NCI-H82 (cell line): Measurements from ENCODE around the gene SHROOM3.
A peak's percentile ranks its signal among the peaks of the same experiment; 100 is the strongest.
"Not testable (repeated sequence)": the region's sequence is repeated elsewhere in the genome, so short reads cannot be mapped to it uniquely, and the experiment has no call there.

ENCODE experiments used
- DNase-seq: peaks from one replicate; lab custom pipeline; 2025; lab: John Stamatoyannopoulos, UW

SHROOM3 gene

GRCh38 chr4:76595435-76595834 lies 160.4 kb downstream of the SHROOM3 start:
- no peak for DNase-seq

GRCh38 chr4:76596713-76597112 lies 161.7 kb downstream of the SHROOM3 start:
- DNase-seq: no peak

- DNase-seq: peak; percentile 82
Measured at GRCh38 chr4:76597423-76597979, 162.5 kb downstream of the SHROOM3 start.

- no peak for DNase-seq
Measured at GRCh38 chr4:76600447-76600846, 165.4 kb downstream of the SHROOM3 start.

GRCh38 chr4:76601791-76602190 lies 166.8 kb downstream of the SHROOM3 start:
- DNase-seq: no peak

GRCh38 chr4:76605099-76605563 lies 170.1 kb downstream of the SHROOM3 start:
- DNase-seq: no peak

- DNase-seq: no peak
Measured at GRCh38 chr4:76606645-76607265, 171.7 kb downstream of the SHROOM3 start.

GRCh38 chr4:76607266-76607799 lies 172.3 kb downstream of the SHROOM3 start:
- no peak for DNase-seq

GRCh38 chr4:76607846-76608245 lies 172.8 kb downstream of the SHROOM3 start:
- no peak for DNase-seq

GRCh38 chr4:76608549-76608948 lies 173.5 kb downstream of the SHROOM3 start:
- not testable (repeated sequence) for DNase-seq

- no peak for DNase-seq
Measured at GRCh38 chr4:76610751-76611547, 175.9 kb downstream of the SHROOM3 start.

- DNase-seq: no peak
Measured at GRCh38 chr4:76611616-76612207, 176.7 kb downstream of the SHROOM3 start.

- no peak for DNase-seq
Measured at GRCh38 chr4:76614589-76614988, 179.6 kb downstream of the SHROOM3 start.

- no peak for DNase-seq
Measured at GRCh38 chr4:76615999-76616398, 181.0 kb downstream of the SHROOM3 start.

- DNase-seq: no peak
Measured at GRCh38 chr4:76616526-76616925, 181.5 kb downstream of the SHROOM3 start.

- no peak for DNase-seq
Measured at GRCh38 chr4:76620723-76621468, 185.9 kb downstream of the SHROOM3 start.

GRCh38 chr4:76622126-76622525 lies 187.1 kb downstream of the SHROOM3 start:
- DNase-seq: no peak

- DNase-seq: no peak
Measured at GRCh38 chr4:76622717-76623116, 187.7 kb downstream of the SHROOM3 start.

GRCh38 chr4:76623217-76624045 lies 188.4 kb downstream of the SHROOM3 start:
- DNase-seq: no peak

- no peak for DNase-seq
Measured at GRCh38 chr4:76624241-76624681, 189.2 kb downstream of the SHROOM3 start.
